ENCODE data around the gene DNAJB6.

DNAJB6 gene

GRCh38 chr7:157329447-157329846, 7.4 kb upstream of the DNAJB6 start:
- no peak for DNase-seq

- peak; percentile 37 to 38 for DNase-seq
Measured at GRCh38 chr7:157330567-157330966, 6.2 kb upstream of the DNAJB6 start.

- peak; percentile 75 to 89 for DNase-seq
Measured at GRCh38 chr7:157331049-157331448, 5.8 kb upstream of the DNAJB6 start.

- no peak for DNase-seq
Measured at GRCh38 chr7:157335236-157335635, 1.6 kb upstream of the DNAJB6 start.

- no peak for DNase-seq
Measured at GRCh38 chr7:157335991-157336382, 817 bp upstream of the DNAJB6 start.

- DNase-seq: peak; percentile 58 to 73
Measured at GRCh38 chr7:157337316-157338149, 729 bp downstream of the DNAJB6 start.

- DNase-seq: peak; percentile 73 to 74
Measured at GRCh38 chr7:157339777-157340677, 3.2 kb downstream of the DNAJB6 start.

- no peak for DNase-seq
Measured at GRCh38 chr7:157347217-157347904, 10.6 kb downstream of the DNAJB6 start.

GRCh38 chr7:157348548-157348947, 11.7 kb downstream of the DNAJB6 start:
- DNase-seq: no peak

GRCh38 chr7:157352516-157352915, 15.7 kb downstream of the DNAJB6 start:
- peak; percentile 62 to 70 for DNase-seq

GRCh38 chr7:157355784-157356511, 19.1 kb downstream of the DNAJB6 start:
- DNase-seq: no peak

- DNase-seq: peak; percentile 58 to 62
Measured at GRCh38 chr7:157357129-157358040, 20.6 kb downstream of the DNAJB6 start.

GRCh38 chr7:157358041-157358752, 21.4 kb downstream of the DNAJB6 start:
- DNase-seq: no peak

GRCh38 chr7:157358753-157359096, 21.9 kb downstream of the DNAJB6 start:
- no peak for DNase-seq

- no peak for DNase-seq
Measured at GRCh38 chr7:157359581-157359980, 22.8 kb downstream of the DNAJB6 start.

GRCh38 chr7:157360483-157361025, 23.8 kb downstream of the DNAJB6 start:
- no peak for DNase-seq

- DNase-seq: no peak
Measured at GRCh38 chr7:157361537-157361936, 24.7 kb downstream of the DNAJB6 start.

- DNase-seq: no peak
Measured at GRCh38 chr7:157362729-157363128, 25.9 kb downstream of the DNAJB6 start.

- DNase-seq: no peak
Measured at GRCh38 chr7:157366722-157367121, 29.9 kb downstream of the DNAJB6 start.

GRCh38 chr7:157368955-157369354, 32.2 kb downstream of the DNAJB6 start:
- no peak for DNase-seq
